Stimulated activated CD8-positive, alpha-beta memory T cell treated with anti-CD3 and anti-CD28 coated beads, Interleukin-12 subunit alpha, Interleukin-12 subunit beta, amount 100 ng/mL, for 4 hours (primary cell): ENCODE data around the gene HLA-C.
"Not testable (repeated sequence)": the region's sequence is repeated elsewhere in the genome, so short reads cannot be mapped to it uniquely, and the experiment has no call there.

ENCODE experiments used
- DNase-seq: peaks from one replicate; pipeline ENCODE4 v3.0.0-alpha.2; 2020; ENCODE audit warnings: low read depth

The HLA-C gene

GRCh38 chr6:31271641-31272357 is at the start of gene HLA-C:
HLA-C (minus strand) TSS chr6:31272092; CDS start chr6:31272071, 21 bp downstream.
- peak; percentile 72 for DNase-seq

GRCh38 chr6:31321005-31321707 is 49.3 kb upstream of the HLA-C start:
- no peak for DNase-seq

DNA sequence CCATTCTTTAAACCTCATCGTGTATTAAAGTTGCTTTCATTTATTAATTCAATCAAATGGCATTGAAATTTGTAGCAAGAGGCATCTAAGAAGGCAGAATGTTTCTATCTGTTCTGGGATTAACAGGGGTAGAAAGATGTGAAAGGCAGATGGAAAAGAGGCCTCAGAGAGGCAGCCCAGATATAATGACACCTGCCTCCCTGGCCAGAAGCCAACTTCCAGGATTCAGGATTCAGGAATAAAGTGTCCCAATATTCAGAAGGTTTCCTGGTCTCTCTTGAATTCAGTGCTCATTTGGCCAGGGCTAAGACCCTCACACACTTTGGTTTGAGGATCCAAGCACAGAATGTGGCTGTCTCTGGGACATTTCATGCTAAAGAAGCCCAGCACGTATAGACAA is 45.1 kb upstream of the HLA-C start:
- DNase-seq: no peak

- no peak for DNase-seq
These were observed 37.7 kb upstream of the HLA-C start for GRCh38 chr6:31309641-31310040.

- no peak for DNase-seq
These were observed 36.9 kb upstream of the HLA-C start for GRCh38 chr6:31308845-31309175.

DNA sequence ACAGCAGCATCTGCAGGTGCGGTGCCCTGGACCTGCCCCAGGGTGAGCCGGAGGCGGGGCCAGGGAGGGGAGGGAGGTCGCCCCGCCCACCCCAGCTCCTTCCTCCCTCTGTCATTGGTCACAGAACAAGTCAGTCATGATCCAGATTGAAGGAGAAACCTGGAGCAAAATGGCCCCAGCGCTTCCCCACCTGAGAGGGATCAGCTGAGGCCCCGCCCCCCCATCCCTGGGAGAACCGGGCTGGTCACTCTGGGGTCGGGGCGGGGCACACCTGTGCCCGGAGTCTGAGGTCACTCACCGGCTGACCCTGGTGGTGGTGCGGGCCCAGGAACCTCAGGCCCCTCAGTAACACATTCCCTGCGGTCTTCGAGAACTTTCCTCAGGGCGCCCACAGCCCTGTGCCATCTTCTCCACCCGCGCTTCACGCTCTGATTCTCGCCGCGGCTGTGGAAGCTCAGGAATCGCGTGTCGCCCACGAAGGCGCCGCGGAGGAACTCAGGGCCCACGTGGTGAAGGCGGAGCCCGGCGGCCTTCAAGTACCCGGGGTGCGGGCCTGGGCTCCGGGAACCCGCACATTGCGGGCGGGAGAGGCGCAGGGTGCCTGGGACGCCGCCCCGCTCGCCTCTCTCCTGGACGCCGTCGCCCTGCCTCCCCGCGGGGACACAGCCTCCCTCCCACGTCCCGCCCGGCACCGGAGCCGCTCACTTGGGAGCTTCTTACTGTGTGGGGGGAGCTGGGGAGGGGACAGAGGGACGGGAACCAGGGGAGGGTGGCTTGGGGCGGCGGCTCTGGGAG is 36.4 kb upstream of the HLA-C start:
- peak; percentile 63 for DNase-seq

DNA sequence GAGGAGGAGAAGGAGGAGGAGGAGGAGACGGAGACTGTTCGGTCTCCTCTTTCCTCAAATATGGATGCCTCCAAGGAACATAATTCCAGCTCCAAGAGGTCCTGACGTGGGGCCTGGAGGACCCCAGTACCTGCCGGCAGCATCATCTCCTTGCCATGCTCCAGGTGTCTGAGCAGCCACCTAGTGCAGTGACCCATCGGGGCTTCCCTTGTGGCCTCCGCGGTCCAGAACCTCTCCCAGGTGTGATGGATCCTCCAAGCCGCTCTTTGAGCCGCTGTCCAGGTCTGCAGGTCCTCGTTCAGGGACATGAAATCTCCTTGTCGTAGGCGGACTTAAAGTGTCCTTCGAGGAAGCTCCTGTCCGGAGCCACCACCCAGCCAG is 35.8 kb upstream of the HLA-C start:
- no peak for DNase-seq

DNA sequence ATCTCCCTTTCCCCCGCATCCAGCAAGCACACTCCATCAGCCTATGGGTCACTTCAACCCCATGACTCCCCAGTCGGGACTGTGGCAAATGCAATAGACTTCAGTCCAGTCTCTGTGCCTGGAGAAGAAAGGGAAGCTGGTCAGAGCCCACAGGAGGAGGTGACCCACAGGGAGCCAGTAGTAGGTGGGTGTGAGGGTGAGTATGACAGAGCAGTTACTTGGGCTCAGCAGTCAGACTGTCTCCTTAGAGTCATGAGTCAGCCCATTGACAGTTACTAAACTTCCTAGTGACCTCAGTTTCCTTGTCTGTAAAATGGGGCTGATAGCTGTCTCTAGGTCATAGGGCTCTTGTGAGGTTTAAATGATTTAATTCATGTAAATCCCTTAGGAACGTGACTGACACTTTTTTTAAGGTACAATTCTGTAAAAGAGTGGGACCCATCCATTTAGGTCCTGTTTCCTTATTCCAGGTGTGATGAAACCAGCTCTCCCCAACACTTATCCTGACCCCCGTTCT is 33.9 kb upstream of the HLA-C start:
- DNase-seq: no peak

DNA sequence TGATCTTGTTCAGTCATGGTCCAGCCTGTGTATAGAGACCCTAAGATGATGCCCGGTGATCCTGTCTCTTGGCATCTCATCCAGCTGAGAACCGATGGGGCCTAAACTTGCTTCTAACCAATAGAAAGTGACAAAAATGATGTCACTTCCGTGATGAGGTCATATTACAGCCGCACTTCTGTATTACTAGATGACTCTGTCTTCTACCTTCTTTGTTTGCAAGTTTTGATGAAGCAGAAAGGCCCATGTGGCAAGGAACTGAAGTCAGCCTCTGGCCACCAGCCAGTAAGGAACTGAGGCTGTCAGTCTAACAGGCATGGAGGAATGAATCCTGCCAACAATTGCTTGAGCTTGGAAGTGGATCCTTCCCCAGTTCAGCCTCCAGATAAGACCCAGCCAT is 32.8 kb upstream of the HLA-C start:
- DNase-seq: no peak

GRCh38 chr6:31300797-31301196 is 28.9 kb upstream of the HLA-C start:
- DNase-seq: no peak

DNA sequence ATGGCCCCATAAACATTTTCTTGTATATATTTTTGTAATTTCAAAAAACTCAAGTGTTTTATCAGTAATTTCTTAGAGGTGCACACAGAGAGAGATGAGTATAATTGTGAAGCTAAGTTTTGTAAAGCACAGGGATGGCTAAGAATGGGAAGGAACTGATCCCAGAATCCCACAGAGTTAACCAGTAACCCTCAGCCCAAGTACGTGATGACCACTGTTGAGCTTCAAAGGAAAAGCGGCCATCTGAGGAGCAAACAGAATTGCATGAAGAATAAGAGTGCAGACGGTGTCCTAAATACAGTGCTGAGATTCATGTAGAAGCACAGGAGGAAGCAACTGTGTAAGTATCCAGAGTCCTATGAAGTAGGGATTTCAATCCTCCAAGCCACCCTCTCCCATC is 28.1 kb upstream of the HLA-C start:
- DNase-seq: no peak

DNA sequence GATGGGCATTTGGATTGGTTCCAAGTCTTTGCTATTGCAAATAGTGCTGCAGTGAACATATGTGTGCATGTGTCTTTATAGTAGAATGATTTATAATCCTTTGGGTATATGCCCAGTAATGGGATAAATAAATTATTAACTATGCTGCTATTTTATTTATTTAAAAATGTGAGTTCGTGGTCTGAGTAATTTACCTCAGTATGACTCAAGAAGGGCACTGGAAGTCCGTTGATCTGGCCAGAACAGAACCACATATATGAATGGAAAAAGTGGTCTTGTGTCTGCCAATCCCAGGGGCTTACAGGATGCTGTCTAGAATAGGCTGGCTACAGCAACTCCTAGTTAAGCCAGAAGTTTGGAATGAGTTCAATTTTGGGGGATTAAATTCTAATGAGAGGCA is 27.6 kb upstream of the HLA-C start:
- no peak for DNase-seq

DNA sequence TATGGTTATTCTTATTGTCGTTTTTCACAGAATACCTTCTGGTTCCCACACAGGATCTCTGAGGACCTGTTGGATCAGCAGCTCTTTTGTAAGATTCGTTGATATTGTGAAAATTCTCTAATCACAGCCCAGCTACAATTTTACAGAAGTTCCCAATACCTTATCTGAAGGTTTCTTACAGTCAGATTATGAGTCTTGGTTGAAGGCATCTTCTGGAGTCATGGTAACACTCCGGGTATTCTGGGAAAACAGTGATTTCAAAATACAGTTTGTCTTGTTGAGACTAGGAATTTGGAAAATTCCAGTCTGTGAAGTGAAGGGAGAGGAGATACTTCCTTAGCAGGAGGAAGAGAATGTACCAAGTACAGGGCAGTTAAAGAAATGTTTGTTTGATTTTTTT is 22.2 kb upstream of the HLA-C start:
- no peak for DNase-seq

- no peak for DNase-seq
These were observed 21.5 kb upstream of the HLA-C start for GRCh38 chr6:31293343-31293742.

DNA sequence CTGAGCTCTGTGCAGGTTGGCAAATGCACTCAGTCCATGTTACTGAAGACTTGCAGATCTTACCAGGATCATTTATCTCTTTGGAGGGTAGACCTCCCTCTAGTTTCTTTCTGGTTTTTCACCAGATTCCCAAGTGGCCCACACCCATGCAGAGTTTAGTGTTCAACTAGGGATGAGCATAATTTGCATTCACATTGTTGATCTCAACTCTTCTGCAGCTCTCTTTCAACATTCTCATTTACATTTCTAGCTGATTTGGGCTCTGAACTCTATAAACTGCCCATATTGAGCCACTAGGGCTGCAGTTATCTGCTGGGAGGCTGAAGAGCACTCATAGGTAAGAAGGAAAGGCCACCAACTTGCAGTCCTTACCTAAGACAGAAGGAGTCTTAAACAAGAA is 17.9 kb upstream of the HLA-C start:
- no peak for DNase-seq

GRCh38 chr6:31287619-31288018 is 15.7 kb upstream of the HLA-C start:
- DNase-seq: no peak

DNA sequence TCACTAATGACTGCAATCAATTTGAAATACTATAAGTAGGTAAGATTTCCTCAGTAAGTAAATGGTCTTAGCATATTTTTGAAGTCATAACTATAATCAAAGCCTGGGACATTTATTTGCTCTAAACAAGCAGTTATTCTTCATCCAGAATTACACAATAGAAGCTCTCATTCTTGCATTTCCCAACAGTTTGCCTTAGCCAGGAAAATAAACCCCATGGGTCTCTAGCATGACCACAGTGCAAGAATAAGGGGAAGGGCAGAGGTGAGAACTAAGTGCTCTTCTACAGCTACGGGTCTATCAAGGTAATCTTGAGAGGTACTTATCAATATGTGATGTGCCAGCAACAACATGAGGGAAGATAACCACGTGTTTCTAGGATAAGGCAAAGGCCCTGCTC is 14.1 kb upstream of the HLA-C start:
- no peak for DNase-seq

DNA sequence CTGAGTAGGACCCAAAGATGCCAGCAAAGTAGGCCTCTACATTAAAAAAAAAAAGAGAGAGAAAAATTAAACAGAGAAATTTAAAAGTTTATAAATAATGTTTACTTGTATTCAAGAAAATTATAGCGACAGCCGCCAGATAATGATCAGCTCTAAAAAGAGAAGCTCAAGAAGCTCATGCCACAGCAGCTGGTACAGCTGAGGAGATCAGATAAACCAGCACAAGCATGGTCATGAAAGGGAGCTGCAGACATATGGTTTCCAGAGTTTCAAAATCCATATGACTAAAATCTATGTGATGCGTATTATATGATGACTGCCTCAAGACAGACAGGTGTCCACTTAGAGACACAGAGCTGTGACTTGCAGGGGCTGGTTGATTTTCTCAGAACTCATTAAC is 13.6 kb upstream of the HLA-C start:
- no peak for DNase-seq

- DNase-seq: not testable (repeated sequence)
These were observed 7.8 kb upstream of the HLA-C start for GRCh38 chr6:31279647-31280046.

- DNase-seq: no peak
These were observed 1.1 kb upstream of the HLA-C start for GRCh38 chr6:31272836-31273626.

GRCh38 chr6:31272436-31272835 is 544 bp upstream of the HLA-C start:
- no peak for DNase-seq
